NCI-H2107 treated with DMSO at 0.1 percent for 48 hours (cell line): ENCODE results near the gene LIMS1.
"Not testable (repeated sequence)": the region's sequence is repeated elsewhere in the genome, so short reads cannot be mapped to it uniquely, and the experiment has no call there.

Experiments used
- DNase-seq: peaks from one replicate; lab custom pipeline; 2025; ENCODE audit not compliant: unreplicated experiment; lab: John Stamatoyannopoulos, UW

Gene LIMS1

DNA sequence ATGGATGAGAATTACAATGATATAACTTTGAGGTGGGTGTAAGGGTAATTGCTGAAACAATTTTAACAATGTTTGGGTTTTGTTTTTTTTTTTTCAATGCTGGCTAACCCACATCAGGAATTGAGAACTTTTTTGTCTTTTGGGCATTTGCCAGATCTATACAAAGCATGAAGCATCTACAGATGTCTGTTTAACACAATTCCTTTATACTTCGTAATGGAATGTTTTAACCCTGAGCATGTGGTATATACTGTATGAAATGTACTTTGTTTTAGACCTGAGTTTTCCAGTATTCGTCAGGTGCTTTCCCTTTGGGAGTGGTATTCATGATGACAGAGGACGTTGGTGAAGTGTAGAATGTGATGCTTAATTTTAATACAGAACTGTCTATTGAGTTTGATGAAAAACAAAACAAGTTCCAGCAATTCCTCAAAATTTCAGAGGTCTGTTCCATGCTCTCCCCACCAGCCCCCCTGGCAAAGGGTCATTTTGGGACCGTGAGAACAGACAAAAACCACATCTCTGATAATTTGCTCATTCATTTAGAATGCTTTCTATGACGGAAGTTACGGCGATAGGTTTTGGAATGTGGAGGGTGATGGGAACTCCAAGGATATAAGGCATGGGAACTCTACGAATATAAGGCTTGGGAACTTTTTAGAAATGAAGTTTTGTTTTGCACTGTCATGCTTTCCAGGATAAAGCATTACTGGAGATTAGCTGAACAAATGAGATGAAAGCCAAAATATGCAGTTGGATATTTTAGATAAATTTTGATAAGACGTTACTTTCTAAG lies 14.1 kb downstream of the LIMS1 start:
- DNase-seq, result no peak

DNA sequence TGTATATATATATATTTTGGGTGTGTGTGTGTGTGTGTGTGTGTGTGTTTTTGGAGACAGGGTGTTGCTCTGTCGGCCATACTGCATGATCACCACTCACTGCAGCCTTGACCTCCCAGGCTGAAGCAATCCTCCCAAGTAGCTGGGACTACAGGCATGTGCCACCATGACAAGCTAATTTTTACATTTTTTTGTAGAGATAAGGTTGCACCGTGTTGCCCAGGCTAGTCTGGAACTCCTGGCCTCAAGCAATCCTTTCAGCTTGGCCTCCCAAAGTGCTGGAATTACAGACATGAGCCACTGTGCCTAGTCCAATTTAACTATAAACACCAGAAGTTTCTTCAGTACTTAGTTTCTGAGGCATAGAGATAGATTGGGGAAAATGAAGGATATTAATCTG lies 18.3 kb downstream of the LIMS1 start:
- DNase-seq, result no peak

GRCh38 chr2:108553209-108553919 lies 19.1 kb downstream of the LIMS1 start:
- no peak for DNase-seq

- DNase-seq, result no peak
Measured at GRCh38 chr2:108554528-108554927, 20.3 kb downstream of the LIMS1 start.

DNA sequence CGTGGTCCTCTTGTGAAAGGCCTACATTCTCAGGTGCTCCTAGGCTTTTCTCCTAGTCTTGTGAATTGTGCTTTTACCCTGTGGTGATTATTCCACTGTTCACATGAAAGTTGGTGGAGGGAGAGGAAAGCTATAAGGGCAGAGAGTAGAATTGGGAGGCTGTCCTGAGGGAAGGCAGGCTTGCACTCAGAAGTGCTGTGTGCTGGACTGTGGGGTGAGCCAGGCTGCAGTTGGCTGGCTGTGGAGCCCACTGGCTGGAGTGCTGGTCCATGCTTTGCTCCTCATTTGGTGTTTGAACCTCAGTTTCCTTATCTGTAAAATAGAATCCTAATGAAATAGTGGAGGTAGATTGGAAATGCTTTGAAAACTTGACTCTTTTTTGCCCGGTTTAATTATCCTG lies 21.3 kb downstream of the LIMS1 start:
- DNase-seq, result no peak

DNA sequence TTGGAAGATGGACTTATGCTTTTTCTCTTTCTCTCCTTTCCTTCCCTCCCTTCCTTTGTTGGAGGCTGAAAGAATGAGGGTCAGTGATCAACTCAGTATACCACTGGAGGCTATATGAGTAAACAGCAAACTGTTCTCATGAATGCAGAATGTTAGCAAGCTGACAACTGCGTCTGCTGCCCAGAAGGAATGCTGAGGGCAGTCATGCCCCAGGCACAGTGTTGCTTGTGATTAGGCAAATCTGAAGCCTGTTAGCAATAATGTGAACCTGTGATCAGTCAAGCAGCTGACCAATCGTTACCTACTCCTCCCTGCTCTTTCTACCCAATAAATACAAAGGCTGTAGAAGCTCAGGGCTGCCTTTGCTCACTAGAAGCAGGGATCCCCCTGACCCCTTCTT lies 22.3 kb downstream of the LIMS1 start:
- not testable (repeated sequence) for DNase-seq

- DNase-seq, result no peak
Measured at GRCh38 chr2:108560241-108560811, 26.1 kb downstream of the LIMS1 start.

DNA sequence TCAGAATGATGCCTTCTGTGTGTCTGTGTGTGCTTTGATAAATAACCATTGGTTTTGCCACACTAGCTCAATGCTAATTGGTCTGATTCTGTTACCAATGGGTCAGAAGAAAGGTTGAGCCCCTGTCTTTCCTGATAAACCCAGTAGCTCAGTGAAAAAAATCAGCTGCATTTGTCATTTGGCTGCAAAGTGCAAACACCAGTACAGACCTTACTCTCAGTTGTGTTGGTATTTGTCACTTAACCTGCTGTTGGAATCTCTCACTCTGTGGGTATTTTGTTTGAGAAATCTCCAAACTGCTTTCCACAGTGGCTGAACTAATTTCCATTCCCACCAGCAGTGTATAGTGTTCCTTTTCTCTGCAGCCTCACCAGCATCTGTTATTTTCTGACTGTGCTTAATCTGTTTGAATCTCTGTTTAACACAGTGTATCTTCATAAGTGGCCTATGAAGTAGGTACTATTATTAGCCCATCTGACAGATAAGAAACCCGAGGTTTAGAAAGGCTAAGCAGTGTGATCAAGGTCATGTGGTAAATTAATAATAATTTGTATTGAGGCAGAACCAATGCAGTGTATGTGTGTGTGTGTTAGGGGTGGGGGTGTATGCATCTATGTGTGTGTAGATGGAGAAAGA lies 26.7 kb downstream of the LIMS1 start:
- no peak for DNase-seq

- no peak for DNase-seq
Measured at GRCh38 chr2:108562274-108562673, 28.0 kb downstream of the LIMS1 start.

DNA sequence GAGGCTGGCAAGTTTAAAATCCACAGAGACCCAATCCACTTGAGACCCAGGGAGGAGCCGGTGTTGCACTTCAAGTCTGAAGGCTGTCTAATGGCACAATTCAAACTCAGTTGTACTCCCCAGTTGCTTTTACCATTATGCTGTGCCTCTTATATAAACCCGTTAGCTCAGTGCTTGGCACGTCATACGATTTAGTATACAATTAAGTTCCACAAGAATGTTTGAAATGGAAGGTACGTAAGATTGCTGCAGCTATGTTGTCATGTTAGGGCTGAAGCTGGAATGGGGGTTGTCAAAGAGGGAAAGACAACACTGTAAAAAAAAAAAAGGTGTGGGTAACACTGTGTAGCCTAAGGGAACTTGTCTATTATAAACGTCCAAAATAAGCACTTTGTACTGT lies 30.2 kb downstream of the LIMS1 start:
- DNase-seq, result no peak

GRCh38 chr2:108565778-108566375 lies 31.6 kb downstream of the LIMS1 start:
- DNase-seq, result no peak

GRCh38 chr2:108570416-108570815 lies 36.1 kb downstream of the LIMS1 start:
- DNase-seq, result no peak

DNA sequence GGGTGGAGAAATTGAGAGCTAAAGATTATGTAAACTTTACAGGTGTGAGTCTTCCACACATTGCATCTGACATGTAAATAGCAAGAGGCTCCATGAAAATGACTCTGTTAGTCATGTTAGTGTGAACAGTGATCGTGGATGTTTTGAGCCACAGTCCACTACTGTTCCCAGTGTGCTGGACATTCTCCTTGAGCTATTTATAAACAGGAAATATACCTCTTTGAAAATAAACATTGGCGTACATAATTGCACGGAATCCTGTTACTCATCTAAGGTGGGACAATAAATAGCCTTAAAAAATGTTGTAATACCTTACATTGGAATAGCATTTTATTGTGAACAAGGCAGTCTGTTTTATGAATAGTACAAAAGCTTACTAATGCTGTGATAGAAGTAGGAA lies 37.0 kb downstream of the LIMS1 start:
- DNase-seq, result no peak

GRCh38 chr2:108573061-108573460 lies 38.8 kb downstream of the LIMS1 start:
- no peak for DNase-seq

- no peak for DNase-seq
Measured at GRCh38 chr2:108574332-108574731, 40.1 kb downstream of the LIMS1 start.

DNA sequence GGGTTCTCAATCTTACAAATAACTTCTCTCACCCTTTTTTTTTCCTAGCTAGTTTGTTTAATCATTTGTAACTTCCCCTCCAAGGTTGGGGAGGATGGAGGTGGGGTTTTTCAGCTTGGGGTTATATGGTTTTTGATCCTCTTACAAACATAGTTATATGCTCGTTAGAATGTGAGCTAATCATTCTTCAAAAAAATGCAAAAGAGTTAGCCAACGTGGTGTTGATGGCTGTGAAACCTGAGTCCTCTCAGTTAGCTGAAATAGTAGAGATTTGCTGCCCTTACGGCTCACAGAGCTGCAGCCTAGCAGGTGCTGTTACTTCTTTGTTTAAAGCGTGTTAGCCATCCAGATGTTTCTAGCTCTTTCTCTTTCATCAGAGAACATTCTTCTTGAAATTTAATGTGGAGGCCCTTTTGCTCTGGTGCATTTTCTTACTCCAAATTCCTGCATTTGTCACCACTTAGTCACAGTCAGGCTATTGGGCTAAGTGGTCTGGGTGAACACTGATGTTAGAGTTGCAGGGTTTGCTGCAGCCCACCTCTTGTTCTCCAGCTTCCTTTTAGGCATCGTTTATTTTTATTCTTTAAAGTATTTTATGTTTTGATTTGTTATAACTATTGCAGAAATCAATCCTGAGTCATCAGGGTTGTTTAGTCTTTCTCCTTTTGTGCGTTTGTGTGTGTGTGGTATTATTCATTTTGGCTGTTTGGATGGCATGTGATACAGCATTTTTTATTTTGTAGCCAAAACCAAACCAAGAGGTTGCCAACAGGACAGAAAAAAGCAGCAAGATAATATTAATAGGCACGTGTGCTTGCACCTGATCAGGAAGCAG lies 41.1 kb downstream of the LIMS1 start:
- peak; percentile 32 for DNase-seq

- no peak for DNase-seq
Measured at GRCh38 chr2:108577099-108577498, 42.8 kb downstream of the LIMS1 start.

DNA sequence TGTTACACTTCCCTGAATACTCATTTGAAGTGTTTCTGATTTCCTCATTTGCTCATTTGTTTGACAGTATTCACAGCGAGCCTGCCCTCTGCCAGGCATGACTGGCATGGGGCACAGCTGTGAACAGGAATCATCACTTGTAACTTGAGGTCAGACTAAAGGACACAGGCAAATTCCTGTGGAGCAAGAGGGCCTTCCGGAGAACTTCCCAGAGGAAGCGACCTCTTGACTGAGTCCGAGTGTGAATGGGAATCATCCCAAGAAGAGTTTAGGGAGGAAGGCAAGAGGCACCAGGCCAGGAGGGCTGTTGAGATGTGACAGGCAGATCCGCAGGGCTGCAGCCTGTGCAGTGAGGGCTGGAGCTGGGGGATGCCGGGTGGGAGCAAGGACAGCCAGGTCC lies 45.4 kb downstream of the LIMS1 start:
- DNase-seq, result no peak

DNA sequence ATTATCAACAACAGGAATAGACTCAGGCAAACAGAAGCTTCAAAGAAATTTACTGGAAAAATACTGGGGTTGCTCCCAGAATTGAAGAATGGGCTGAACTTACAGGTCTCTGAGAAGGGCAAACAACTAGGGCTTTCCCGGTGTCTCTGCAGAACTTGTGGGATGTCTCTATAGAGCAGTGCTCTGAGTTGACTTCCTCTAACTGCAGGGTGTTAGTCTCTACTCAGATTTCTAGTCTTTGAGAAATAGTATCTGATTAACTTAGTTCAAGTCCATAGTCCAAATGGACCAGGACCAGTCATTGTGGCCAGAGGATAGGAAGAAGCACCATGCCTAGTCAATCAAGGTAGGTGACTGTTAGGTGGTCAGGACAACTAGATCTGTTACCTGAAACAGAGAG lies 45.8 kb downstream of the LIMS1 start:
- no peak for DNase-seq

DNA sequence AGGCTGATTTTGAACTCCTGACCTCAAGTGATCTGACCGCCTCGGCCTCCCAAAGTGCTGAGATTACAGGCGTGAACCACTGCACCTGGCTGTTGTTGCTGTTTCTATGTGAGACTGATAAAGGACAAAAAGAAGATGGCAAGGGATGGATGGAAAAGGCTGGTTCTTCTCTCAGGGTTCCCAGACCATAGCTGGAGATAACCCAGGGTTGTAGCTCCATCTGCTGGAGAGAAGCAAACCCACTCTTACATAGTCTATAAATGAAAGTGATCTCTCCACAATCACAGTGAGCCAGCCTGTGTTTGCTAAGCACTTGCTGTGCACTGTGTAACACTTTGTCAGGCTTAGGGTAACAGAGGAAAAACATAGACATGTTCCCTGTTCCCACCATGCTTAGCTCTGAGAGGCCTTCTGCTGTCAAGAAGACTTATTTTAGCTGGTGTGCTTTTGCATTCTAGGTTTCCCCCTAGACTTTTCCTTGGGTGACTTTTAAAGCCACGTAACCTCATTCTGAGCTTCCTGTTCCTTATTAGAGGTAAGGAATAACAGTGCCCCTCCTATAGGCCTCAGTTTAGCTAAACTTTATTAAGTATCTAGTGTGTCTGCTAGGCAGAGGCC lies 49.7 kb downstream of the LIMS1 start:
- DNase-seq, result peak; percentile 73
